Measurements from ENCODE around the gene USP25.

- TF ChIP-seq EZH2phosphoT487 (IDR thresholded peaks at IDR 0.05; ENCODE audit: borderline replicate concordance) (no peak), RAD21 (IDR thresholded peaks at IDR 0.05; ENCODE audit: low read depth) (no peak), CTCF (IDR thresholded peaks at IDR 0.05 in 2 of 3, conservative IDR thresholded peaks at IDR 0.05 in 1 of 3; ENCODE audit: borderline replicate concordance in 1 of 3, insufficient read depth in 1 of 3, low read depth in 2 of 3, low read length in 2 of 3) (no peak), POLR2A (IDR thresholded peaks at IDR 0.05; ENCODE audit: borderline replicate concordance, extremely low read depth, insufficient read depth, insufficient read length) (no peak), ZBTB33 (IDR thresholded peaks at IDR 0.05; ENCODE audit: extremely low read depth, insufficient replicate concordance, low read length) (no peak), POLR2AphosphoS5 (IDR thresholded peaks at IDR 0.05; ENCODE audit: low read depth, low read length) (no peak), MAX (IDR thresholded peaks at IDR 0.05) (no peak), ELF1 (IDR thresholded peaks at IDR 0.05; ENCODE audit: borderline replicate concordance, low read depth) (no peak), YY1 (IDR thresholded peaks at IDR 0.05; ENCODE audit: extremely low read depth, insufficient replicate concordance, low read depth, low read length) (no peak)
Observed at GRCh38 chr21:15731243-15731613, 1.4 kb downstream of the USP25 start.
